ENCODE measurements around the gene SYT3.

The SYT3 gene

DNA sequence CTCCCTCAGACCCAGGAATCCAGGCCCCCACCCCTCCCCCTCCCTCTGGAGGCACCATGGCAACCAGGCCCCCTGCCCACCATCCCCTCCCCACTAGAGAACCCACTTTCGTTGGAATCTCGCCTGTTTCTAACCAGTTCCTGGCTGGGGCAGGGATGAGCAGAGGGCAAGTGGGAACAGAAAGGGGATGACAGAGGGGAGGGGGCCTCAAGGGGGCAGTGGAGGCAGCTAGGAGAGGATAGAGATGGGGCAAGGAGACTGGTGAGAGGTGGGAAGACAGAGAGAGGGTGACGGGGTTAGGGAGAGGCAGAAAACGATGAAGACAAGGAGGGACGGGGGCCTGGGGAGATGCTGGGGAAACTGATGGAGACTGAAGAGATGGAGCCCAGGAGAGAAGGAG is 9.0 kb upstream of the SYT3 start:
- Histone ChIP-seq H3K79me2 (ENCODE audit: insufficient read depth, low read length) (no peaks in the 10 kb centered on the region), H3K9me2 (replicated peaks; ENCODE audit: insufficient read depth, low read length) (no peaks in the 10 kb centered on the region), H3K4me2 (ENCODE audit: low read depth, low read length, poor library complexity, severe bottlenecking) (no peak overlapping the region), H3K36me3 (ENCODE audit: low read length) (no peaks in the 10 kb centered on the region), H3K9ac (ENCODE audit: low read length) (no peak overlapping the region), H3K4me3 (ENCODE audit: insufficient read depth, low read length, poor library complexity, severe bottlenecking) (no peak overlapping the region), H2AFZ (ENCODE audit: low read depth, low read length, severe bottlenecking) (no peak overlapping the region), H3K27ac (ENCODE audit: low read depth, low read length) (no peak overlapping the region), H3K27me3 (ENCODE audit: low read length) (no peaks in the 10 kb centered on the region), H3K9me3 (ENCODE audit: insufficient read depth, low read length) (no peaks in the 10 kb centered on the region), H4K20me1 (ENCODE audit: low read depth, low read length) (no peaks in the 10 kb centered on the region), H3F3A (ENCODE audit: insufficient read depth) (no peaks in the 10 kb centered on the region)
- TF ChIP-seq, protein P1, sequence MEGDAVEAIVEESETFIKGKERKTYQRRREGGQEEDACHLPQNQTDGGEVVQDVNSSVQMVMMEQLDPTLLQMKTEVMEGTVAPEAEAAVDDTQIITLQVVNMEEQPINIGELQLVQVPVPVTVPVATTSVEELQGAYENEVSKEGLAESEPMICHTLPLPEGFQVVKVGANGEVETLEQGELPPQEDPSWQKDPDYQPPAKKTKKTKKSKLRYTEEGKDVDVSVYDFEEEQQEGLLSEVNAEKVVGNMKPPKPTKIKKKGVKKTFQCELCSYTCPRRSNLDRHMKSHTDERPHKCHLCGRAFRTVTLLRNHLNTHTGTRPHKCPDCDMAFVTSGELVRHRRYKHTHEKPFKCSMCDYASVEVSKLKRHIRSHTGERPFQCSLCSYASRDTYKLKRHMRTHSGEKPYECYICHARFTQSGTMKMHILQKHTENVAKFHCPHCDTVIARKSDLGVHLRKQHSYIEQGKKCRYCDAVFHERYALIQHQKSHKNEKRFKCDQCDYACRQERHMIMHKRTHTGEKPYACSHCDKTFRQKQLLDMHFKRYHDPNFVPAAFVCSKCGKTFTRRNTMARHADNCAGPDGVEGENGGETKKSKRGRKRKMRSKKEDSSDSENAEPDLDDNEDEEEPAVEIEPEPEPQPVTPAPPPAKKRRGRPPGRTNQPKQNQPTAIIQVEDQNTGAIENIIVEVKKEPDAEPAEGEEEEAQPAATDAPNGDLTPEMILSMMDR (IDR thresholded peaks at IDR 0.05; ENCODE audit: insufficient read depth, low read length, poor library complexity, severe bottlenecking): no peak
- no peak for TF ChIP-seq EZH2phosphoT487 (conservative IDR thresholded peaks at IDR 0.05; ENCODE audit: low read length)

DNA sequence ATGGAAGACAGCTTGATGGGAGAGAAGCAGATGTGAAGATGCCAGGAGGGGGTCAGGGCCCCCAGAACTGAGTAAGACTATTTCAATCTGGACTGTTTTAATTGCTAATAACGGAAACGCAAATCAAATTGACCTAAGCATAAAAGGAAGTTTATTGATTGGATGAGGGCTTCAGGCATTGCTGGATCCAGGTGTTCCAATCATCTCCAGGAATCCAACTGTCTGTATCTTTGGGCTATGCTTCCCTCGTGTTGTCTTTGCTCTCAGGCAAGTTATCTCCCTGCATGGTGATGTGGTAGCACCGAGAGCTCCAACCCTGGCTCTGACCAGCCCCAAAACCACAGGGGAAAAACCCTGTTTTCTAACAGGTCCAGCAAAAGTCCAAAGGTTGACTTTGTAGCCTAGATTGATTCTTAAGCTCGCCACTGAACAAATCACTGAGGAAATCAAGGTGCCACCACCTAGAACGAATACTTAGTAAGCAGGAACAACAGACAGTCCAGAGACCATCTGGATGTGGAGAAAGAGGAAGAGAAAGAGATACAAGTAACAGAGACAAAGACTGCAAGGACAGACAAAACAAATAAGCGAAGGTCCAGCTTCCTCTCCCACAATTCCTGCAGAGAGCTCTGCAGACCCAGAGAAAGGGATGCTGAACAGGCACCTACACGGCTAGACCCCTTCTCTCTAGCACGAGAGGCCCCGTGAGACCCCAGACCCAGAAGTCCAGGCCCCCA is 8.4 kb upstream of the SYT3 start:
- Histone ChIP-seq H3K9ac (ENCODE audit: low read length) (no peak overlapping the region), H3K27me3 (ENCODE audit: low read length) (no peaks in the 10 kb centered on the region)

DNA sequence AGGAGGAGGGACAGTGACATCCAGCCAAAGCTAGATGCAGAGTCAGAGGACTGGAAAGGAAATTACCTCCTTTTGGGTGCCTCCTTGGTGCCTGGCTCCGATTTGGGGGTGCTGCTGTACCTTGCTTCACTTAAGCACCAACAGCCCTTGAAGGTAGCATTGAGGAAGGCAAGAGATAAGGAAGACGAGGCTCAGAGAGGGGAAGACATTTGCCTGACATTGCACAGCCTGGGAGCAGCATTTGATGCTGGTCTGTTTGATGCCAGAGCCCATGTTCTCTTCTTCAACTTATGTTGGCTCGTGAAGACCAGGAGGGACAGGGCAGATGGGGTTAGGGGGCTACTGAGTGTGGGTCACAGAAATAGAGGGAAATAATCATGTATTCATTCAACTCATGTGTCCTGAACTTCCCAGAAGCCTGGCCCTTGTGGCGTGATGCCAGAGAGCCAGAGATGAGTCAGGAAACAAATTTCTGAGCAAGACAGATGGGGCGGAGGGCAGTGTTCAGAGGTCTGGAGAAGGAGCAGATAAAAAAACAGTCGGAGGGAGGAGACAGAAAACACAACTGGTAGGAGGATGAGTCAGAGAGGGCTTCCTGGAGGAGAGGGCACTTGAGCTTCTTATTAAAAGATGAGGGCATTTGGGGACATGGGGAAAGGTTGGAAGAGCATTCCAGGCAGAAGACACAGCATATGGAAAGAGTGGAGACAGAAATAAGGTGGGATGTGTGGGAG is 6.6 kb upstream of the SYT3 start:
- no peak overlapping the region for H3K9ac ChIP-seq (ENCODE audit: low read length)
- H3K79me2 ChIP-seq (ENCODE audit: insufficient read depth, low read length): no peaks in the 10 kb centered on the region
- H3F3A ChIP-seq (ENCODE audit: insufficient read depth): no peaks in the 10 kb centered on the region
- TF ChIP-seq, protein P1 (IDR thresholded peaks at IDR 0.05; ENCODE audit: insufficient read depth, low read length, poor library complexity, severe bottlenecking): no peak
- no peak for TF ChIP-seq EZH2phosphoT487 (conservative IDR thresholded peaks at IDR 0.05; ENCODE audit: low read length)
- no peak overlapping the region for H3K4me2 ChIP-seq (ENCODE audit: low read depth, low read length, poor library complexity, severe bottlenecking)
- H3K27ac ChIP-seq (ENCODE audit: low read depth, low read length): no peak overlapping the region
- H2AFZ ChIP-seq (ENCODE audit: low read depth, low read length, severe bottlenecking): no peak overlapping the region
- no peaks in the 10 kb centered on the region for H3K9me2 ChIP-seq (replicated peaks; ENCODE audit: insufficient read depth, low read length)
- H4K20me1 ChIP-seq (ENCODE audit: low read depth, low read length): no peaks in the 10 kb centered on the region
- H3K27me3 ChIP-seq (ENCODE audit: low read length): no peaks in the 10 kb centered on the region
- no peak overlapping the region for H3K4me3 ChIP-seq (ENCODE audit: insufficient read depth, low read length, poor library complexity, severe bottlenecking)
- H3K36me3 ChIP-seq (ENCODE audit: low read length): no peaks in the 10 kb centered on the region
- no peaks in the 10 kb centered on the region for H3K9me3 ChIP-seq (ENCODE audit: insufficient read depth, low read length)

More for the DNA sequence above, 8.4 kb upstream of the SYT3 start:
- no peaks in the 10 kb centered on the region for H3K9me3 ChIP-seq (ENCODE audit: insufficient read depth, low read length)
- no peak overlapping the region for H3K4me3 ChIP-seq (ENCODE audit: insufficient read depth, low read length, poor library complexity, severe bottlenecking)
- no peaks in the 10 kb centered on the region for H3K79me2 ChIP-seq (ENCODE audit: insufficient read depth, low read length)
- H4K20me1 ChIP-seq (ENCODE audit: low read depth, low read length): no peaks in the 10 kb centered on the region
- no peak overlapping the region for H3K27ac ChIP-seq (ENCODE audit: low read depth, low read length)
- H3K4me2 ChIP-seq (ENCODE audit: low read depth, low read length, poor library complexity, severe bottlenecking): no peak overlapping the region
- TF ChIP-seq EZH2phosphoT487 (conservative IDR thresholded peaks at IDR 0.05; ENCODE audit: low read length): no peak
- TF ChIP-seq, protein P1 (IDR thresholded peaks at IDR 0.05; ENCODE audit: insufficient read depth, low read length, poor library complexity, severe bottlenecking): no peak
- H3F3A ChIP-seq (ENCODE audit: insufficient read depth): no peaks in the 10 kb centered on the region
- no peak overlapping the region for H2AFZ ChIP-seq (ENCODE audit: low read depth, low read length, severe bottlenecking)
- no peaks in the 10 kb centered on the region for H3K36me3 ChIP-seq (ENCODE audit: low read length)
- no peaks in the 10 kb centered on the region for H3K9me2 ChIP-seq (replicated peaks; ENCODE audit: insufficient read depth, low read length)
